K562 (cell line): ENCODE data around the gene COQ9. TPM values are rescaled to one million over a fixed set of nuclear protein-coding genes. Genes with fewer than 3 reads are reported as not detected.
A peak's percentile ranks its signal among the peaks of the same experiment; 100 is the strongest.

ENCODE experiments used
- EP400 ChIP-seq: fragments of 450-650 bp; IDR thresholded peaks from 2 replicates; pipeline ENCODE4 v1.6.1; 2017; ENCODE audit warnings: antibody characterized with exemption, mild to moderate bottlenecking, moderate library complexity
- NR1H2 ChIP-seq: sonication (generic); formaldehyde crosslinking; IDR thresholded peaks from 2 replicates; pipeline ENCODE4 v1.4.0; 2020; ENCODE audit warnings: mild to moderate bottlenecking, missing genetic modification reagents
- NRF1 ChIP-seq, 2 experiments: fragments of 450-650 bp; IDR thresholded peaks in 1 of 2; conservative IDR thresholded peaks in 1 of 2; 2 replicates each; pipeline ENCODE4 v1.6.1; 2014; ENCODE audit warnings: mild to moderate bottlenecking in 2 of 2
- RB1 ChIP-seq: fragments of 450-650 bp; IDR thresholded peaks from 2 replicates; pipeline ENCODE4 v1.6.1; 2017; ENCODE audit warnings: low read depth, mild to moderate bottlenecking
- SIN3A ChIP-seq, 2 experiments: fragments of 150-350 bp in 1 of 2; IDR thresholded peaks; 2 replicates each; pipeline ENCODE4 v1.6.1; 2011 to 2016; ENCODE audit warnings: borderline replicate concordance in 2 of 2, low read depth in 2 of 2, low read length in 2 of 2, mild to moderate bottlenecking in 2 of 2, moderate library complexity in 2 of 2; ENCODE audit not compliant: control insufficient read depth in 1 of 2
- SOX6 ChIP-seq: fragments of 450-650 bp; IDR thresholded peaks from 2 replicates; pipeline ENCODE4 v1.6.1; 2014; ENCODE audit warnings: mild to moderate bottlenecking
- ZNF143 ChIP-seq: sonication (generic); formaldehyde crosslinking; IDR thresholded peaks from 2 replicates; pipeline ENCODE4 v1.9.0; 2022; ENCODE audit warnings: mild to moderate bottlenecking, missing genetic modification reagents
- polyA plus RNA-seq, 8 experiments: library from polyadenylated mRNA; depleted of rRNA in 4 of 8; stranded (reverse) in 5 of 8; unstranded in 3 of 8; fragments of >200 nt; fragmentation: Nextera tagmentation in 2 of 8; fragmentation: Illumina TruSeq in 1 of 8; extraction: Ambion mirVana in 2 of 8; extraction: Trizol in 1 of 8; gene quantifications; 2 replicates each; pipeline versions ENCODE4 v1.2.1 to v1.2.3, GENCODE V29; 2011 to 2014; ENCODE audit warnings: inconsistent platforms in 1 of 8, missing spikeins in 1 of 8
- total RNA-seq, 7 experiments: library from RNA; depleted of rRNA in 6 of 7; stranded (reverse); fragments of >200 nt in 6 of 7; fragmentation: Illumina TruSeq in 2 of 7; extraction: Trizol in 2 of 7; gene quantifications; 2 replicates each; pipeline versions ENCODE4 v1.2.1 to v1.2.3, GENCODE V29; 2011 to 2021; ENCODE audit warnings: low replicate concordance in 1 of 7
- TF ChIP-seq, protein P1 (sequence below), 3 experiments: IDR thresholded peaks in 2 of 3; conservative IDR thresholded peaks in 1 of 3; 2 replicates each; pipeline ENCODE4 v1.5.1; 2011 to 2012; ENCODE audit warnings: low read length in 3 of 3, mild to moderate bottlenecking in 3 of 3, control low read depth in 2 of 3, improper control_type of control experiment in 1 of 3, inconsistent platforms in 1 of 3, low read depth in 1 of 3, mixed read lengths in 1 of 3, moderate library complexity in 1 of 3; ENCODE audit not compliant: insufficient read depth in 2 of 3
- TF ChIP-seq, protein P2 (sequence below): fragments of 250-450 bp; sonication (Bioruptor Pico); IDR thresholded peaks from 2 replicates; pipeline ENCODE4 v1.5.0; 2021; ENCODE audit warnings: mild to moderate bottlenecking, moderate library complexity
- TF ChIP-seq, protein P3 (sequence below), 2 experiments: fragments of 250-450 bp in 1 of 2; fragments of 450-650 bp in 1 of 2; sonication (Bioruptor Pico) in 1 of 2; IDR thresholded peaks; 2 replicates each; pipeline versions ENCODE4 v1.6.1 to v1.8.0; 2016 to 2021; ENCODE audit warnings: mild to moderate bottlenecking in 2 of 2, moderate library complexity in 2 of 2, missing compliant biosample characterization in 1 of 2, missing genetic modification characterization in 1 of 2
- TF ChIP-seq, protein P4 (sequence below): fragments of 450-650 bp; formaldehyde crosslinking; IDR thresholded peaks from 2 replicates; pipeline ENCODE4 v1.4.0; 2020; ENCODE audit warnings: mild to moderate bottlenecking, moderate library complexity
- TF ChIP-seq, protein P5 (sequence below), 2 experiments: fragments of 150-350 bp in 1 of 2; IDR thresholded peaks; 2 replicates each; pipeline ENCODE4 v1.6.1; 2012 to 2016; ENCODE audit warnings: low read depth in 2 of 2, low read length in 2 of 2, mild to moderate bottlenecking in 1 of 2, moderate library complexity in 1 of 2

The COQ9 gene
- total and polyA plus RNA-seq, 9 of the 15 experiments (the other 6 are each of a cell fraction or from before 2014, with no cell fraction given), result 35.0 to 139 (median 71.4) TPM

DNA sequence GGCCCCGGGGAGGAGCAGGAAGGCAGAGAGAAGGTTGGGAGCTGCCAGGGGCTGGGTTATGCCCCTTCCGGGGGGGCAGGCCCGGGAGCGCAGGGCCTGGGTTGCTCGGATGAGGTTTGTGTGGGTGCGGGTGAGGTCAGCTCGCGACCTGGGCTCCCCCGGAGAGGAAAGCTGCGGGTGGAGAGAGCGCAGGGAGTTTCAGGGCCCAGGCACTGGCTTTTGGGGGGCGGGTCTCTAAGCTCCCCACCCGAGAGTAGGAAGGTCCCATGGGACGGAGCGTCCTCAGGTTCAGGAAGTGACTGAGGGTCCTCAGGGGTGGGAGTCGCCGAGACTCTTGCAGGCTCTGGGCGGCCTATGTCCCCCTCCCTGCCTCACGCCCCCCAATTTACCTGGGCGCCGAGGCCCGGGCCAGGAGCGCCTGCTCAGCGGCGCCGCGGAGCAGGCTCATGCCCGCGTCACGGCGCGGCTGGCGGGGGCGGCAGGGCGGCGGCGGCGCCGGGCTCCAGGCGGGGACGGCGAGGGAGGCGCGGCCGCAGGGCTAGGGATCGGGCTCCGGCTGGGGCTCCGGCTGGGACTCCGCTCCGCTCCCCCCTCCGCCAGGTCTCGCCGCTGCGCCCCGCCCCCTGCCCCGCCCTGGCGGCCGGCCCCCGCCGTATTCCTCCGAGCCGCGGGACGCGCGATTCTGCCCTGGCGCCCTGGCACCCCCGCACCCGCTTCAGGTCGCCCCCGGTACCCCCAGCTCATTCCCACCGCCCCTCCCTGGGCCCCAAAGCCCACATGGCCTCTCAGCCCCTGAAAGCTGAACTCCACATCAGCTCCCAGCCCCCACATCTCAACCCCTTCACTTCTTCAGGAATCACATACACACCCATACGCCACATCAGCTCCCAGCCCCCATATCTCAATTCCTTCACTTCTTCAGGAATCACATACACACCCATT is 38.9 kb downstream of the COQ9 start, which contains the start of gene DOK4 (continued):
- TF ChIP-seq, protein P1, sequence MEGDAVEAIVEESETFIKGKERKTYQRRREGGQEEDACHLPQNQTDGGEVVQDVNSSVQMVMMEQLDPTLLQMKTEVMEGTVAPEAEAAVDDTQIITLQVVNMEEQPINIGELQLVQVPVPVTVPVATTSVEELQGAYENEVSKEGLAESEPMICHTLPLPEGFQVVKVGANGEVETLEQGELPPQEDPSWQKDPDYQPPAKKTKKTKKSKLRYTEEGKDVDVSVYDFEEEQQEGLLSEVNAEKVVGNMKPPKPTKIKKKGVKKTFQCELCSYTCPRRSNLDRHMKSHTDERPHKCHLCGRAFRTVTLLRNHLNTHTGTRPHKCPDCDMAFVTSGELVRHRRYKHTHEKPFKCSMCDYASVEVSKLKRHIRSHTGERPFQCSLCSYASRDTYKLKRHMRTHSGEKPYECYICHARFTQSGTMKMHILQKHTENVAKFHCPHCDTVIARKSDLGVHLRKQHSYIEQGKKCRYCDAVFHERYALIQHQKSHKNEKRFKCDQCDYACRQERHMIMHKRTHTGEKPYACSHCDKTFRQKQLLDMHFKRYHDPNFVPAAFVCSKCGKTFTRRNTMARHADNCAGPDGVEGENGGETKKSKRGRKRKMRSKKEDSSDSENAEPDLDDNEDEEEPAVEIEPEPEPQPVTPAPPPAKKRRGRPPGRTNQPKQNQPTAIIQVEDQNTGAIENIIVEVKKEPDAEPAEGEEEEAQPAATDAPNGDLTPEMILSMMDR (IDR thresholded peaks at IDR 0.05 in 2 of 3, conservative IDR thresholded peaks at IDR 0.05 in 1 of 3; ENCODE audit: insufficient read depth in 2 of 3, low read depth in 1 of 3, low read length in 3 of 3), result no peak
- TF ChIP-seq SOX6 (no peak), NRF1 (conservative IDR thresholded peaks at IDR 0.05 in 1 of 2, IDR thresholded peaks at IDR 0.05 in 1 of 2) (peak; percentile 38 to 66; a peak in 3 of 4 replicates), RB1 (peak; percentile 85), SIN3A (IDR thresholded peaks at IDR 0.05; ENCODE audit: borderline replicate concordance in 2 of 2, control insufficient read depth in 1 of 2, low read depth in 2 of 2, low read length in 2 of 2) (peak in 1 of 2 experiments; percentile 50; a peak in 1 of 4 replicates), ZNF143 (CRISPR knock-in tag) (no peak), EP400 (no peak), NR1H2 (CRISPR knock-in tag) (no peak)
- TF ChIP-seq, protein P2, sequence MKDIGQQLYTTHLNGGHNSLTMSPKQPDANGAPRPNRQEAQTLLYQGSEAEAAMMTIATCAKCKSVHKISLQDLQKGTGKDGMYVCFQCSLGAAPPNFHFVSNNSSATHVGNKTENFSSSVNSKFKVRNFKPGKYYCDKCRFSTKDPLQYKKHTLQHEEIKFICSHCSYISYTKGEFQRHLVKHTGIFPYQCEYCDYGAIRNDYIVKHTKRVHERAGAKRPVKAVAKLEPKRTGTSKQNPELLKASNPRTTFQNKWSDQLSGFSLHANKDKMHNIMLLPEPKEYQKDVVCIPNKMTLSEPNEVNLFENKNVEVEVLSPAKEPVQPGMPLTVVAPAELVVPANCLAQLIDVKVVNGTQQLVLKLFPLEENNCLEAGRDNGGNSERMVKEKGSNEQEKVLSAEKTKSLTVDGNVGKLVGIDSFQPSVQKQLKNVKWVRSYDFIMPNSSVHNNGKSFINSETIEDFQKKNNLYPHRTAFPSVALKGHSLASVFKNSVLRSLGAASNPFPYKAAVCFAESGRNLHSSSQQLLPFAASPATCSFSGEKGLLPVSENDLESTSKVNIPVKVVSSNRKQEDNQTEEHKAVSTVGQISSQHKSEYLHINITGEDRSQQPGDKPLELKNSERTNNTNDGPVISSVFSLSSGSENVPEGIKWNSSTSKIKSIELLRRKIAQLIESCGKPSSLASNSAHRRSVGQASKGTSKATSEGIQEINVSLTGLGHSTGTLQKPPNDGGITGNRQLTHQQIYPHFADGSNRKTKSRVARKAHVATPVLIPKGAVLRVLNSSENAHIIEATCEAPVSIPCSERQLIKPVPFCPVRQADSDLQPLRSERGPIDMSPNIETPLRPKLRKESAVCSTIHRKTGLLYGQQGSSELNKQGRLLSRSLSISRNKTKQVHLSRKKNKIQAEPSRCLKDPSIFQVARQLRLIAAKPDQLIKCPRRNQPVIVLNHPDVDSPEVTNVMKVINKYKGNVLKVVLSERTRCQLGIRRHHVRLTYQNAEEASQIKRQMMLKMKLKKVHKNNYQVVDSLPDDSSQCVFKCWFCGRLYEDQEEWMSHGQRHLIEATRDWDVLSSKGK, result no peak
- TF ChIP-seq, protein P3, sequence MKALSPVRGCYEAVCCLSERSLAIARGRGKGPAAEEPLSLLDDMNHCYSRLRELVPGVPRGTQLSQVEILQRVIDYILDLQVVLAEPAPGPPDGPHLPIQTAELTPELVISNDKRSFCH (CRISPR knock-in tag; IDR thresholded peaks at IDR 0.05), result no peak
- TF ChIP-seq, protein P3 (tag; IDR thresholded peaks at IDR 0.05), result no peak
- TF ChIP-seq, protein P4, sequence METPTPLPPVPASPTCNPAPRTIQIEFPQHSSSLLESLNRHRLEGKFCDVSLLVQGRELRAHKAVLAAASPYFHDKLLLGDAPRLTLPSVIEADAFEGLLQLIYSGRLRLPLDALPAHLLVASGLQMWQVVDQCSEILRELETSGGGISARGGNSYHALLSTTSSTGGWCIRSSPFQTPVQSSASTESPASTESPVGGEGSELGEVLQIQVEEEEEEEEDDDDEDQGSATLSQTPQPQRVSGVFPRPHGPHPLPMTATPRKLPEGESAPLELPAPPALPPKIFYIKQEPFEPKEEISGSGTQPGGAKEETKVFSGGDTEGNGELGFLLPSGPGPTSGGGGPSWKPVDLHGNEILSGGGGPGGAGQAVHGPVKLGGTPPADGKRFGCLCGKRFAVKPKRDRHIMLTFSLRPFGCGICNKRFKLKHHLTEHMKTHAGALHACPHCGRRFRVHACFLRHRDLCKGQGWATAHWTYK (CRISPR knock-in tag), result peak; percentile 38; the same call in 1 of the 2 replicates
- TF ChIP-seq, protein P5, sequence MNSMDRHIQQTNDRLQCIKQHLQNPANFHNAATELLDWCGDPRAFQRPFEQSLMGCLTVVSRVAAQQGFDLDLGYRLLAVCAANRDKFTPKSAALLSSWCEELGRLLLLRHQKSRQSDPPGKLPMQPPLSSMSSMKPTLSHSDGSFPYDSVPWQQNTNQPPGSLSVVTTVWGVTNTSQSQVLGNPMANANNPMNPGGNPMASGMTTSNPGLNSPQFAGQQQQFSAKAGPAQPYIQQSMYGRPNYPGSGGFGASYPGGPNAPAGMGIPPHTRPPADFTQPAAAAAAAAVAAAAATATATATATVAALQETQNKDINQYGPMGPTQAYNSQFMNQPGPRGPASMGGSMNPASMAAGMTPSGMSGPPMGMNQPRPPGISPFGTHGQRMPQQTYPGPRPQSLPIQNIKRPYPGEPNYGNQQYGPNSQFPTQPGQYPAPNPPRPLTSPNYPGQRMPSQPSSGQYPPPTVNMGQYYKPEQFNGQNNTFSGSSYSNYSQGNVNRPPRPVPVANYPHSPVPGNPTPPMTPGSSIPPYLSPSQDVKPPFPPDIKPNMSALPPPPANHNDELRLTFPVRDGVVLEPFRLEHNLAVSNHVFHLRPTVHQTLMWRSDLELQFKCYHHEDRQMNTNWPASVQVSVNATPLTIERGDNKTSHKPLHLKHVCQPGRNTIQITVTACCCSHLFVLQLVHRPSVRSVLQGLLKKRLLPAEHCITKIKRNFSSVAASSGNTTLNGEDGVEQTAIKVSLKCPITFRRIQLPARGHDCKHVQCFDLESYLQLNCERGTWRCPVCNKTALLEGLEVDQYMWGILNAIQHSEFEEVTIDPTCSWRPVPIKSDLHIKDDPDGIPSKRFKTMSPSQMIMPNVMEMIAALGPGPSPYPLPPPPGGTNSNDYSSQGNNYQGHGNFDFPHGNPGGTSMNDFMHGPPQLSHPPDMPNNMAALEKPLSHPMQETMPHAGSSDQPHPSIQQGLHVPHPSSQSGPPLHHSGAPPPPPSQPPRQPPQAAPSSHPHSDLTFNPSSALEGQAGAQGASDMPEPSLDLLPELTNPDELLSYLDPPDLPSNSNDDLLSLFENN (IDR thresholded peaks at IDR 0.05; ENCODE audit: low read depth in 2 of 2, low read length in 2 of 2), result no peak
